ENCODE measurements around the gene OR52A5. TPM values are rescaled to one million over a fixed set of nuclear protein-coding genes. Genes with fewer than 3 reads are reported as not detected.

OR52A5 gene
- total RNA-seq, 1 experiment from 2014 or later: 0.11 TPM

GRCh38 chr11:5136261-5136660 lies 1.9 kb downstream of the OR52A5 start (continued):
- TF ChIP-seq ZNF425 (CRISPR knock-in tag; conservative IDR thresholded peaks at IDR 0.05): no peak

GRCh38 chr11:5131584-5132335 lies 6.4 kb downstream of the OR52A5 start:
- no peak overlapping the region for H3K4me3 Mint-ChIP-seq
- no peak for DNase-seq (ENCODE audit: low spot score)
- H3K27me3 Mint-ChIP-seq (ENCODE audit: low read depth): no peaks in the 10 kb centered on the region
- peaks cover 16% of the 10 kb centered on the region for H3K4me1 Mint-ChIP-seq
- H3K27ac Mint-ChIP-seq: no peak overlapping the region
- peaks cover 2% of the 10 kb centered on the region for H3K36me3 Mint-ChIP-seq
- TF ChIP-seq ZNF425 (CRISPR knock-in tag; conservative IDR thresholded peaks at IDR 0.05) (no peak), ESRRA (CRISPR knock-in tag; IDR thresholded peaks at IDR 0.05; ENCODE audit: borderline replicate concordance) (no peak)
- H3K9me3 Mint-ChIP-seq: peaks cover 11% of the 10 kb centered on the region
- POLR2A ChIA-PET: no interaction called here
- CTCF ChIA-PET: no interaction called here
- ATAC-seq: no peak

GRCh38 chr11:5129457-5129877 lies 8.7 kb downstream of the OR52A5 start:
- ChIA-PET CTCF (no interaction called here), POLR2A (no interaction called here)

More at GRCh38 chr11:5129457-5129877, 8.7 kb downstream of the OR52A5 start:
- peaks cover 11% of the 10 kb centered on the region for H3K9me3 Mint-ChIP-seq
- H3K4me1 Mint-ChIP-seq: peaks cover 8% of the 10 kb centered on the region
- no peak overlapping the region for H3K4me3 Mint-ChIP-seq
- no peak overlapping the region for H3K27ac Mint-ChIP-seq
- H3K27me3 Mint-ChIP-seq (ENCODE audit: low read depth): no peaks in the 10 kb centered on the region
- H3K36me3 Mint-ChIP-seq: peaks cover 2% of the 10 kb centered on the region
- TF ChIP-seq E2F5 (CRISPR knock-in tag; IDR thresholded peaks at IDR 0.05) (no peak), ZBTB43 (CRISPR knock-in tag; IDR thresholded peaks at IDR 0.05) (no peak), KAT7 (CRISPR knock-in tag; IDR thresholded peaks at IDR 0.05; ENCODE audit: borderline replicate concordance) (no peak), SMAD4 (CRISPR knock-in tag; IDR thresholded peaks at IDR 0.05) (no peak), ATF2 (CRISPR knock-in tag; IDR thresholded peaks at IDR 0.05; ENCODE audit: borderline replicate concordance, low read depth) (no peak), RORB (CRISPR knock-in tag; IDR thresholded peaks at IDR 0.05) (no peak), AR (CRISPR knock-in tag; IDR thresholded peaks at IDR 0.05) (no peak), FOXK1 (CRISPR knock-in tag; IDR thresholded peaks at IDR 0.05) (no peak)
- no peak for DNase-seq (ENCODE audit: low spot score)
- ATAC-seq: no peak

Data from WTC11 (cell line).